HCT116 (cell line): ENCODE results near the gene LIPI. TPM values are rescaled to one million over a fixed set of nuclear protein-coding genes. Genes with fewer than 3 reads are reported as not detected.

Source experiments
- ATAC-seq: fragments of 200-7000 bp; cut with Tn5 transposase; 2 replicates; pipeline ENCODE4 v1.9.1; 2020; ENCODE audit warnings: mild to moderate bottlenecking, moderate library complexity
- BruUV-seq: library from RNA; stranded (reverse); fragments of 400-500 nt; replicated peaks from 2 replicates; lab custom pipeline; 2021; lab: Mats Ljungman, UMichigan
- CTCF ChIA-PET: fragments of 300-600 bp; sonication (Branson Sonifier 250); formaldehyde crosslinking; loops from one replicate; lab custom pipeline; 2021; ENCODE audit warnings: antibody characterized with exemption; lab: Charles Lee
- POLR2A ChIA-PET: fragments of 300-600, 350-600 bp; sonication (Branson Sonifier 250); formaldehyde crosslinking; loops from one replicate; lab custom pipeline; 2021; ENCODE audit warnings: antibody characterized with exemption; lab: Charles Lee
- RAD21 ChIA-PET, 2 experiments: fragments of 300-600 bp; sonication (Branson Sonifier 250); formaldehyde crosslinking; loops; one replicate each; lab custom pipeline; 2023; ENCODE audit warnings: low total read pairs in 2 of 2; ENCODE audit not compliant: uncharacterized antibody in 2 of 2, unreplicated experiment in 2 of 2, low non-redundant PET in 1 of 2; lab: Charles Lee
- DNase-seq: peaks from one replicate; pipeline ENCODE4 v3.0.0-alpha.2; 2010; ENCODE audit warnings: low read depth, low spot score
- H2AFZ ChIP-seq: fragments of 200-600 bp; shearing (Covaris generic), sonication (generic); 2 replicates; pipeline ENCODE4 v1.6.1; 2017; ENCODE audit warnings: low read depth, mixed run types, mixed read lengths, antibody characterized with exemption, low read length; ENCODE audit not compliant: poor library complexity, severe bottlenecking
- H3K27ac ChIP-seq: 2 replicates; pipeline ENCODE4 v1.5.1; 2012; ENCODE audit warnings: low read depth, low read length
- H3K27me3 ChIP-seq: fragments of 200-600 bp; sonication (generic); 2 replicates; pipeline ENCODE4 v1.6.1; 2016; ENCODE audit warnings: mixed run types, low read length, mixed read lengths; ENCODE audit not compliant: insufficient read depth
- H3K36me3 ChIP-seq, 2 experiments: fragments of 200-500 bp in 1 of 2; fragments of 200-600 bp in 1 of 2; sonication (Bioruptor generic) in 1 of 2; sonication (generic) in 1 of 2; 2 replicates each; pipeline versions ENCODE4 v1.5.1 to v1.6.1; 2014 to 2016; ENCODE audit warnings: low read length in 2 of 2, inconsistent platforms in 1 of 2, mixed read lengths in 1 of 2, mixed run types in 1 of 2; ENCODE audit not compliant: insufficient read depth in 2 of 2, control insufficient read depth in 1 of 2
- H3K4me1 ChIP-seq, 2 experiments: fragments of 200-600 bp in 1 of 2; sonication (generic) in 1 of 2; 2 replicates each; pipeline versions ENCODE4 v1.5.1 to v1.6.1; 2012 to 2017; ENCODE audit warnings: low read length in 2 of 2, inconsistent platforms in 1 of 2, mild to moderate bottlenecking in 1 of 2, mixed read lengths in 1 of 2, mixed run types in 1 of 2, moderate library complexity in 1 of 2; ENCODE audit not compliant: insufficient read depth in 2 of 2, control insufficient read depth in 1 of 2
- H3K4me2 ChIP-seq: fragments of 200-600 bp; sonication (generic); 2 replicates; pipeline ENCODE4 v1.6.1; 2017; ENCODE audit warnings: mixed run types, low read length, mixed read lengths
- H3K4me3 ChIP-seq, 2 experiments: fragments of 200-600 bp in 1 of 2; sonication (generic) in 1 of 2; replicated peaks in 1 of 2; 2 replicates each; pipeline ENCODE4 v1.5.1; 2011 to 2016; ENCODE audit warnings: low read length in 2 of 2, control low read depth in 1 of 2, low read depth in 1 of 2, mild to moderate bottlenecking in 1 of 2, mixed read lengths in 1 of 2, mixed run types in 1 of 2
- H3K79me2 ChIP-seq: fragments of 200-600 bp; sonication (generic); 2 replicates; pipeline ENCODE4 v1.6.1; 2017; ENCODE audit warnings: mild to moderate bottlenecking, mixed run types, low read length, moderate library complexity, mixed read lengths; ENCODE audit not compliant: insufficient read depth
- H3K9ac ChIP-seq: fragments of 200-600 bp; sonication (generic); 2 replicates; pipeline ENCODE4 v1.6.1; 2016; ENCODE audit warnings: low read length, mixed read lengths
- H3K9me2 ChIP-seq: fragments of 200-600 bp; sonication (generic), shearing (Covaris generic); 2 replicates; pipeline ENCODE4 v1.6.1; 2017; ENCODE audit warnings: mixed run types, mild to moderate bottlenecking, moderate library complexity; ENCODE audit not compliant: insufficient read depth
- H3K9me3 ChIP-seq, 2 experiments: fragments of 200-500 bp in 1 of 2; fragments of 200-600 bp in 1 of 2; sonication (Bioruptor generic) in 1 of 2; sonication (generic) in 1 of 2; 2 replicates each; pipeline ENCODE4 v1.6.1; 2014 to 2017; ENCODE audit warnings: low read length in 2 of 2, mixed read lengths in 2 of 2, inconsistent platforms in 1 of 2, low read depth in 1 of 2, mild to moderate bottlenecking in 1 of 2, mixed run types in 1 of 2, moderate library complexity in 1 of 2; ENCODE audit not compliant: control insufficient read depth in 1 of 2, insufficient read depth in 1 of 2
- H4K20me1 ChIP-seq: fragments of 200-600 bp; sonication (generic), shearing (Covaris generic); 2 replicates; pipeline ENCODE4 v1.6.1; 2017; ENCODE audit warnings: mixed run types, mild to moderate bottlenecking, moderate library complexity; ENCODE audit not compliant: insufficient read depth
- CEBPB ChIP-seq: IDR thresholded peaks from 2 replicates; pipeline ENCODE4 v1.6.1; 2012; ENCODE audit warnings: low read depth
- EZH2phosphoT487 ChIP-seq: fragments of 200-600 bp; IDR thresholded peaks from 2 replicates; pipeline ENCODE4 v1.6.1; 2018; ENCODE audit warnings: antibody characterized with exemption, borderline replicate concordance
- FOSL1 ChIP-seq: IDR thresholded peaks from 2 replicates; pipeline ENCODE4 v1.6.1; 2012; ENCODE audit warnings: low read depth
- JUND ChIP-seq: IDR thresholded peaks from 2 replicates; pipeline ENCODE4 v1.6.1; 2012
- POLR2AphosphoS5 ChIP-seq: IDR thresholded peaks from 2 replicates; pipeline ENCODE4 v1.6.1; 2011; ENCODE audit warnings: mild to moderate bottlenecking, low read depth, low read length, moderate library complexity
- YY1 ChIP-seq: IDR thresholded peaks from 2 replicates; pipeline ENCODE4 v1.6.1; 2011; ENCODE audit warnings: low read length, low read depth, moderate library complexity, mild to moderate bottlenecking; ENCODE audit not compliant: insufficient replicate concordance; ENCODE audit errors: extremely low read depth
- ZFX ChIP-seq: fragments of 450-650 bp; IDR thresholded peaks from 2 replicates; pipeline ENCODE4 v1.6.1; 2017
- intact Hi-C: fragments of 100-400 bp; cut with micrococcal nuclease; formaldehyde crosslinking; loops from 2 replicates; pipeline ENCODE4 v1.10.0; 2022
- total RNA-seq: library from RNA; stranded (reverse); gene quantifications from one replicate; pipeline ENCODE4 v1.2.1, GENCODE V29; 2021; ENCODE audit not compliant: unreplicated experiment
- TF ChIP-seq, protein P1 (sequence below), 3 experiments: fragments of 200-600 bp in 1 of 3; sonication (generic) in 1 of 3; IDR thresholded peaks in 2 of 3; conservative IDR thresholded peaks in 1 of 3; 2 replicates each; pipeline ENCODE4 v1.5.1; 2012 to 2017; ENCODE audit warnings: low read depth in 2 of 3, low read length in 2 of 3, antibody characterized with exemption in 1 of 3, borderline replicate concordance in 1 of 3, control low read depth in 1 of 3, mild to moderate bottlenecking in 1 of 3, mixed read lengths in 1 of 3, mixed run types in 1 of 3, moderate library complexity in 1 of 3; ENCODE audit not compliant: insufficient read depth in 1 of 3
- TF ChIP-seq, protein P2 (sequence below): IDR thresholded peaks from 2 replicates; pipeline ENCODE4 v1.6.1; 2012

LIPI gene
- total RNA-seq, 1 experiment from 2014 or later = not detected

DNA sequence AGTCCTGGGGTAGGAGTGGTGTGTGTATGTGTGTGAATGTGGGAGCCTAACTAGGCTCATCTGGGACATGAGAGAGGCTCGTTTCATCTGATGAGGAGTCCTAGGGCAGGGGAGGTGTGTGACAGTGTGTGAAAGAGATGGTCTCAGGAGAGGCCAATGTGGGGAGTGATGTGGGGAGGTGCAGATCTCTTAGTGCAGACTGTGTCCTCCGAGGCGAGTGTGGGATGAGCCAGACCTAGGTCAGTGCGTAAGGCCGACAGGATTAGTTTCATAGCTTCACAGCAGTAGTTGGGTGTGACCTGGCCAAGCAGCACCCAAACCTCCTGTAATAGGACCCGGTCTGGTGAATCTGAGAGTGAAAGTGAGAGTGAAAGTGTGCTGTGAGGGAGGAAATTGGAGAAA, 94.7 kb downstream of the LIPI start:
- Histone ChIP-seq H3K9me3 (peaks cover 4 to 25% of the 10 kb centered on the region in 2 experiments; a peak in 2 of 4 replicates), H3K9ac (no peak overlapping the region), H3K27ac (no peak overlapping the region), H3K27me3 (no peaks in the 10 kb centered on the region), H3K36me3 (no peaks in the 10 kb centered on the region), H3K79me2 (no peaks in the 10 kb centered on the region), H3K4me3 (no peak overlapping the region), H3K4me2 (no peak overlapping the region), H2AFZ (no peak overlapping the region), H3K4me1 (no peaks in the 10 kb centered on the region), H3K9me2 (no peaks in the 10 kb centered on the region), H4K20me1 (no peaks in the 10 kb centered on the region)
- no TSS peak for BruUV-seq
- no peak for DNase-seq
- CTCF ChIA-PET = no interaction called here
- TF ChIP-seq POLR2AphosphoS5 (no peak), FOSL1 (no peak), JUND (no peak), EZH2phosphoT487 (no peak), YY1 (no peak)
- TF ChIP-seq, protein P1, sequence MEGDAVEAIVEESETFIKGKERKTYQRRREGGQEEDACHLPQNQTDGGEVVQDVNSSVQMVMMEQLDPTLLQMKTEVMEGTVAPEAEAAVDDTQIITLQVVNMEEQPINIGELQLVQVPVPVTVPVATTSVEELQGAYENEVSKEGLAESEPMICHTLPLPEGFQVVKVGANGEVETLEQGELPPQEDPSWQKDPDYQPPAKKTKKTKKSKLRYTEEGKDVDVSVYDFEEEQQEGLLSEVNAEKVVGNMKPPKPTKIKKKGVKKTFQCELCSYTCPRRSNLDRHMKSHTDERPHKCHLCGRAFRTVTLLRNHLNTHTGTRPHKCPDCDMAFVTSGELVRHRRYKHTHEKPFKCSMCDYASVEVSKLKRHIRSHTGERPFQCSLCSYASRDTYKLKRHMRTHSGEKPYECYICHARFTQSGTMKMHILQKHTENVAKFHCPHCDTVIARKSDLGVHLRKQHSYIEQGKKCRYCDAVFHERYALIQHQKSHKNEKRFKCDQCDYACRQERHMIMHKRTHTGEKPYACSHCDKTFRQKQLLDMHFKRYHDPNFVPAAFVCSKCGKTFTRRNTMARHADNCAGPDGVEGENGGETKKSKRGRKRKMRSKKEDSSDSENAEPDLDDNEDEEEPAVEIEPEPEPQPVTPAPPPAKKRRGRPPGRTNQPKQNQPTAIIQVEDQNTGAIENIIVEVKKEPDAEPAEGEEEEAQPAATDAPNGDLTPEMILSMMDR (IDR thresholded peaks at IDR 0.05 in 2 of 3, conservative IDR thresholded peaks at IDR 0.05 in 1 of 3; ENCODE audit: borderline replicate concordance in 1 of 3, insufficient read depth in 1 of 3, low read depth in 2 of 3, low read length in 2 of 3) = no peak
- no peak for ATAC-seq
- intact Hi-C loops = no loop called here
- RAD21 ChIA-PET = no interaction called here
- POLR2A ChIA-PET = no interaction called here

DNA sequence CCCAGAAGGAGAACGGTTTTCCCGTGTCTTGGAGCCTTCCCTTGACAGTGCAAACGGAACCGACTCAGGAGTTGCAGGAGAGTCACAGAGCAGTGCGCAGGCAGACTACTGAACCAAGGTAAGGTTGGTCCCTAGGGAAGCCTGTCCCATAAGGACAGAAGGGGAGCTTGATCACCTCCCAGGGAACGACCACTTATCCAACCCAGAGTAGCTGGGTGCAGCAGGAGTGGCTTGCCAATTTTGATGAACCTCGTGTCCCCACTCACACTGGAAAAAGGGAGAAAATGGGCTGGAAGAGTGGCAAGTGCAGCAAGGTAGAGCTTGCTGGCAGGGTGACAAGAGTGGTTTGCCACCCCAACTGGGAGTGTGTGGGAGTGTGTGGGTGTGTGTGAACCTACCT, 95.1 kb downstream of the LIPI start:
- Histone ChIP-seq H3K9ac (no peak overlapping the region), H3K9me3 (peaks cover 4 to 25% of the 10 kb centered on the region in 2 experiments; a peak in 2 of 4 replicates), H3K9me2 (no peaks in the 10 kb centered on the region), H3K4me3 (no peak overlapping the region), H3K4me2 (no peak overlapping the region), H3K4me1 (no peaks in the 10 kb centered on the region), H3K79me2 (no peaks in the 10 kb centered on the region), H4K20me1 (no peaks in the 10 kb centered on the region), H3K27me3 (no peaks in the 10 kb centered on the region), H2AFZ (no peak overlapping the region), H3K27ac (no peak overlapping the region), H3K36me3 (no peaks in the 10 kb centered on the region)
- DNase-seq = no peak
- TF ChIP-seq ZFX (no peak), POLR2AphosphoS5 (no peak), CEBPB (no peak)
- TF ChIP-seq, protein P2, sequence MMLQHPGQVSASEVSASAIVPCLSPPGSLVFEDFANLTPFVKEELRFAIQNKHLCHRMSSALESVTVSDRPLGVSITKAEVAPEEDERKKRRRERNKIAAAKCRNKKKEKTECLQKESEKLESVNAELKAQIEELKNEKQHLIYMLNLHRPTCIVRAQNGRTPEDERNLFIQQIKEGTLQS = no peak
- BruUV-seq = no TSS peak
- ChIA-PET CTCF (no interaction called here), POLR2A (no interaction called here), RAD21 (no interaction called here)
- intact Hi-C loops = no loop called here
- no peak for ATAC-seq
